Measurements from ENCODE around the gene CDON.

DNA sequence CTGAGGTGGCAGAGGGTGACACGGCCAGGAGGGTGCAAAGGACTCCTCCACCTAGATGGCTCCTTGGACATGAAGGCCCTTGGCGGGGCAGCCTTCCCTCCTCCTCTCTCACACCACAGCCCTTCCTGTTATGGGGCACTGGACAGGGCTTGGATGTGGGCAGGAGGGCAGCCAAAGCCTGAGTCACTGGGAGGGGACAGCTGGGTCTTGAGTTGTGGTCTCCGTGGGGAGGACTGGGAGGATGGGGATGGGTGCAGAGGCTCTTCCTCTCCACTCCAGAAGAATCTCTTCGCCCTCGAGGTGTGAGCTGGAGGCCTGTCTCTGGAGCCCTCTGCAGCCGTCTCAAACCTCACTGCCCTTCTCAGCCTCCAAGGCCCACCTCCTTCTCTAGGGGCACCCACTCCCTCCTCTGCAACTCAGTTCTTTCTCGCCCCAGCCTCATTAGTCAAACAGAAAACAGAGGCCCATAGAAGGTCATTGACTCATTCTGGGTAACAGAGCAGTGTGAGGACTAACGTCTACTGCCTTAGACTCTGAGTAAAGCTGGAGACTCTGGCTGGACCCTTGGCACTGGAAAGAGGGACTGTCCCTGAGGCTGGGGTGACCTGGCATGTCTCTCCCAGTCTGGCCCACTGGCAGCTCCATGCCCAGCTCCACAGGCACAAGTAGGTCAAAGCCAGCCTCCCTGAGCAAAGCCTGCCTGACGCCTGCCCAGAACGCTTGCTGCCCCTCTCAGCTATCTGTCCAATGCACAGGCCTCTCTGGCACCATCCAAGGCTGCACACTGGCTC, 47.5 kb upstream of the CDON start:
- TF ChIP-seq, protein P1, sequence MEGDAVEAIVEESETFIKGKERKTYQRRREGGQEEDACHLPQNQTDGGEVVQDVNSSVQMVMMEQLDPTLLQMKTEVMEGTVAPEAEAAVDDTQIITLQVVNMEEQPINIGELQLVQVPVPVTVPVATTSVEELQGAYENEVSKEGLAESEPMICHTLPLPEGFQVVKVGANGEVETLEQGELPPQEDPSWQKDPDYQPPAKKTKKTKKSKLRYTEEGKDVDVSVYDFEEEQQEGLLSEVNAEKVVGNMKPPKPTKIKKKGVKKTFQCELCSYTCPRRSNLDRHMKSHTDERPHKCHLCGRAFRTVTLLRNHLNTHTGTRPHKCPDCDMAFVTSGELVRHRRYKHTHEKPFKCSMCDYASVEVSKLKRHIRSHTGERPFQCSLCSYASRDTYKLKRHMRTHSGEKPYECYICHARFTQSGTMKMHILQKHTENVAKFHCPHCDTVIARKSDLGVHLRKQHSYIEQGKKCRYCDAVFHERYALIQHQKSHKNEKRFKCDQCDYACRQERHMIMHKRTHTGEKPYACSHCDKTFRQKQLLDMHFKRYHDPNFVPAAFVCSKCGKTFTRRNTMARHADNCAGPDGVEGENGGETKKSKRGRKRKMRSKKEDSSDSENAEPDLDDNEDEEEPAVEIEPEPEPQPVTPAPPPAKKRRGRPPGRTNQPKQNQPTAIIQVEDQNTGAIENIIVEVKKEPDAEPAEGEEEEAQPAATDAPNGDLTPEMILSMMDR (IDR thresholded peaks at IDR 0.05; ENCODE audit: extremely low read depth in 1 of 2, insufficient read depth in 1 of 2, low read depth in 1 of 2, low read length in 2 of 2): no peak
- TF ChIP-seq MYC (IDR thresholded peaks at IDR 0.05; ENCODE audit: low read depth, low read length) (no peak), POLR2A (IDR thresholded peaks at IDR 0.05; ENCODE audit: low read depth, low read length) (no peak)
- TF ChIP-seq, protein P2, sequence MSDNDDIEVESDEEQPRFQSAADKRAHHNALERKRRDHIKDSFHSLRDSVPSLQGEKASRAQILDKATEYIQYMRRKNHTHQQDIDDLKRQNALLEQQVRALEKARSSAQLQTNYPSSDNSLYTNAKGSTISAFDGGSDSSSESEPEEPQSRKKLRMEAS (IDR thresholded peaks at IDR 0.05; ENCODE audit: insufficient read depth, insufficient read length): no peak
